B cell (primary cell): Measurements from ENCODE around the gene PDE6A. TPM values are rescaled to one million over a fixed set of nuclear protein-coding genes. Genes with fewer than 3 reads are reported as not detected.

ENCODE experiments used
- ATAC-seq: fragments of 200-7000 bp; cut with Tn5 transposase; one replicate; pipeline ENCODE4 v1.10.0; 2021; ENCODE audit warnings: low read depth, mild to moderate bottlenecking, moderate number of reproducible peaks, moderate library complexity
- CTCF ChIA-PET: fragments of 350-600 bp; sonication (Branson Sonifier 250); formaldehyde crosslinking; loops from one replicate; lab custom pipeline; 2021; ENCODE audit warnings: antibody characterized with exemption, inconsistent platforms; lab: Charles Lee
- POLR2A ChIA-PET: fragments of 350-600 bp; sonication (Branson Sonifier 250); formaldehyde crosslinking; loops from one replicate; lab custom pipeline; 2021; ENCODE audit warnings: antibody characterized with exemption; lab: Charles Lee
- DNase-seq: peaks from one replicate; pipeline ENCODE4 v3.0.0; 2013
- H2AFZ ChIP-seq: 2 replicates; pipeline ENCODE4 v1.6.1; 2012; ENCODE audit warnings: mild to moderate bottlenecking, low read depth, low read length; ENCODE audit not compliant: insufficient read depth, poor library complexity, severe bottlenecking
- H3K27ac ChIP-seq, 2 donors: 1 replicate in 1 of 2; 2 replicates in 1 of 2; pipeline ENCODE4 v1.5.1; 2012 to 2013; ENCODE audit warnings: low read length in 2 of 2, mild to moderate bottlenecking in 2 of 2, moderate library complexity in 1 of 2
- H3K27me3 ChIP-seq, 4 experiments: fragments of 200-600 bp in 1 of 4; sonication (generic) in 1 of 4; replicated peaks in 1 of 4; 1 replicate in 2 of 4; 2 replicates in 2 of 4; pipeline versions ENCODE4 v1.6.1 to v1.7.0; 2013 to 2016; ENCODE audit warnings: low read length in 3 of 4, mild to moderate bottlenecking in 2 of 4, mixed read lengths in 1 of 4, moderate library complexity in 1 of 4; ENCODE audit not compliant: insufficient read depth in 4 of 4, control insufficient read depth in 3 of 4; ENCODE audit errors: control extremely low read depth in 1 of 4
- H3K36me3 ChIP-seq, 2 experiments: replicated peaks in 1 of 2; 1 replicate in 1 of 2; 2 replicates in 1 of 2; pipeline versions ENCODE4 v1.6.1 to v1.7.1; 2013; ENCODE audit warnings: low read length in 1 of 2; ENCODE audit not compliant: insufficient read depth in 2 of 2, control insufficient read depth in 1 of 2; ENCODE audit errors: control extremely low read depth in 1 of 2, extremely low read depth in 1 of 2
- H3K4me1 ChIP-seq, 2 donors: fragments of 200-600 bp in 1 of 2; sonication (generic) in 1 of 2; 1 replicate in 1 of 2; 2 replicates in 1 of 2; pipeline versions ENCODE4 v1.5.1 to v1.6.1; 2013 to 2017; ENCODE audit warnings: low read length in 2 of 2; ENCODE audit not compliant: control insufficient read depth in 2 of 2, insufficient read depth in 2 of 2
- H3K4me2 ChIP-seq: replicated peaks from 2 replicates; pipeline ENCODE3; 2012; ENCODE audit warnings: mild to moderate bottlenecking, low read depth, low read length; ENCODE audit not compliant: poor library complexity, severe bottlenecking
- H3K4me3 ChIP-seq, 5 experiments: fragments of 200-600 bp in 1 of 5; sonication (generic) in 1 of 5; 1 replicate in 3 of 5; 2 replicates in 2 of 5; pipeline versions ENCODE4 v1.5.1 to v1.7.0; 2011 to 2016; ENCODE audit warnings: low read length in 4 of 5, mild to moderate bottlenecking in 4 of 5, low read depth in 2 of 5, control low read depth in 1 of 5, moderate library complexity in 1 of 5; ENCODE audit not compliant: insufficient read depth in 1 of 5; ENCODE audit errors: control extremely low read depth in 1 of 5, extremely low read depth in 1 of 5
- H3K79me2 ChIP-seq: fragments of 200-600 bp; sonication (generic); one replicate; pipeline ENCODE4 v1.6.0; 2016; ENCODE audit warnings: low read length; ENCODE audit not compliant: control insufficient read depth, insufficient read depth
- H3K9ac ChIP-seq: fragments of 200-600 bp; sonication (generic); 2 replicates; pipeline ENCODE4 v1.6.1; 2017; ENCODE audit warnings: mild to moderate bottlenecking, low read length, moderate library complexity
- H3K9me3 ChIP-seq, 3 donors: one replicate each; pipeline versions ENCODE4 v1.6.1 to v1.7.1; 2013; ENCODE audit warnings: low read length in 2 of 3; ENCODE audit not compliant: control insufficient read depth in 2 of 3, insufficient read depth in 1 of 3; ENCODE audit errors: control extremely low read depth in 1 of 3
- H4K20me1 ChIP-seq: 2 replicates; pipeline ENCODE4 v1.6.0; 2012; ENCODE audit warnings: mild to moderate bottlenecking, low read length; ENCODE audit not compliant: insufficient read depth, control insufficient read depth, poor library complexity, severe bottlenecking
- H3K27ac Mint-ChIP-seq: one replicate; pipeline ENCODE4 v1.8.0; 2021; ENCODE audit warnings: mixed read lengths
- H3K27me3 Mint-ChIP-seq: one replicate; pipeline ENCODE4 v1.8.0; 2021; ENCODE audit warnings: mixed read lengths
- H3K4me1 Mint-ChIP-seq: one replicate; pipeline ENCODE4 v1.8.0; 2021; ENCODE audit warnings: mixed read lengths
- H3K4me3 Mint-ChIP-seq: one replicate; pipeline ENCODE4 v1.8.0; 2021; ENCODE audit warnings: mixed read lengths
- H3K9me3 Mint-ChIP-seq: one replicate; pipeline ENCODE4 v1.8.0; 2022; ENCODE audit warnings: mixed read lengths; ENCODE audit not compliant: insufficient read depth
- EZH2 ChIP-seq: IDR thresholded peaks from 2 replicates; pipeline ENCODE4 v1.6.1; 2012; ENCODE audit warnings: borderline replicate concordance, low read depth, mild to moderate bottlenecking, moderate library complexity, low read length; ENCODE audit not compliant: insufficient read depth, poor library complexity, severe bottlenecking
- WGBS: methylation state at CpG from one replicate; pipeline ENCODE4 v1.1.5; 2013; ENCODE audit warnings: missing lambda C conversion rate; ENCODE audit not compliant: insufficient coverage; 5-methylcytosine and 5-hydroxymethylcytosine counted together
- intact Hi-C: fragments of 100-400 bp; cut with micrococcal nuclease; formaldehyde crosslinking; loops from one replicate; pipeline ENCODE4 v1.10.0; 2022
- polyA plus RNA-seq: library from polyadenylated mRNA; depleted of rRNA; stranded (reverse); fragments of >200 nt; gene quantifications from 2 replicates; pipeline ENCODE4 v1.2.3, GENCODE V29; 2012
- total RNA-seq, 2 donors: library from RNA; stranded (reverse); fragments of 120-200 nt in 1 of 2; gene quantifications; 1 replicate in 1 of 2; 2 replicates in 1 of 2; pipeline versions ENCODE4 v1.2.3 to v1.2.4, GENCODE V29; 2013 to 2022
- TF ChIP-seq, protein P1 (sequence below): fragments of 200-600 bp; IDR thresholded peaks from one replicate; pipeline ENCODE4 v1.8.0; 2022; ENCODE audit warnings: antibody characterized with exemption, mild to moderate bottlenecking

The PDE6A gene
- total and polyA plus RNA-seq, 2 donors (not counting 1 experiment from before 2014, with no cell fraction given) = not detected

DNA sequence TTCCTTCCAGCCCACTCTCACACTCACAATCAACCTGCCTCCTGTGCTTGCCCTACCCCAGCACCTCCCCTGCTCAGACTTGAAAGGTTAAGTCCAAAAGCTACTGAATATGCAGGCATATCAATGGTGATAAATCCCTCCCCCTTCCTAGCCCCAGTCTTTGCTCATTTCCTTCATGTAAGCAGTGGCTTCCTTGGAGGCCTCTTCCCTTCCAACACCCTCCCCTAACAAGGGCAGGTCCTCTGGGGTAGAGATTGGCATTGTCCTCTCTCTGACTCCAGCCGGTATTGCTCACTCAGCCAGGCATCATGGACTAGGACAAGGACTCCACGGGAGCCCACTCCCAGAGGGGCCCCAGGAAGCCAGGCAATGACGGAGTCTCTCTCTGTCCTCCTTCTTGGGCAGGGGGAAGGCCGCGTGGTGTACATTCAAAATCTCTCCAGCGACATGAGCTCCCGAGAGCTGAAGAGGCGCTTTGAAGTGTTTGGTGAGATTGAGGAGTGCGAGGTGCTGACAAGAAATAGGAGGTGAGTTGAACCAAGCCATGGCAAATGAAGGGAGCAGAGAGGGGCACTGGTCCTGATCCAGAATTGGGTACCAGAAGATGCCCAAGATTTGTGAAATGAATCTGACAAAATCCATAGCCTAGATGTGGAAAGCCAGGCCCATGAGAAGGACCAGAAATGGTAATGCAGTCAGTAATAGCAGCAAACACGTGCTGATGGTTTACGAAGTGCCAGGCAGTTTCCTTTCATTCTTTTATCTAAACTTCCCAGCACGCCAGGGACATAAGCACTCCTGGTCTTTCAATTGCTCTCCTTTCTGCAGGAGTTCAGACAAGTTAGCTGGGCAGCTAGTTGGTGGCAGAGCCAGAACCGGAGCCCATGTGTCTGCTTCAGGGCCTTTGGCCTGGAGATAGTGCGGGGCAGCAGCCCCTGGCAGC lies 102.5 kb downstream of the PDE6A start:
- Histone ChIP-seq H4K20me1 (no peaks in the 10 kb centered on the region), H3K79me2 (no peaks in the 10 kb centered on the region), H2AFZ (no peak overlapping the region), H3K9me3 (no peaks in the 10 kb centered on the region), H3K27me3 (no peaks in the 10 kb centered on the region), H3K4me2 (no peak overlapping the region), H3K4me1 (no peaks in the 10 kb centered on the region), H3K36me3 (peaks cover 0 to 28% of the 10 kb centered on the region in 2 experiments), H3K9ac (no peak overlapping the region), H3K27ac (no peak overlapping the region), H3K4me3 (no peak overlapping the region)
- intact Hi-C loops = no loop called here
- Mint-ChIP-seq H3K4me1 (no peaks in the 10 kb centered on the region), H3K27me3 (no peaks in the 10 kb centered on the region), H3K27ac (no peak overlapping the region), H3K4me3 (no peak overlapping the region), H3K9me3 (no peaks in the 10 kb centered on the region)
- POLR2A ChIA-PET = no interaction called here
- WGBS = 92% methylated on average over 14 of the region's 14 CpGs
- DNase-seq (no peak), ATAC-seq (no peak)
- CTCF ChIA-PET = interaction anchor here (15.8 kb wide), 1 partner anchor 10 kb away, joined by 240 read pairs; no protein-coding TSS in a partner anchor
- TF ChIP-seq EZH2 = no peak
- TF ChIP-seq, protein P1, sequence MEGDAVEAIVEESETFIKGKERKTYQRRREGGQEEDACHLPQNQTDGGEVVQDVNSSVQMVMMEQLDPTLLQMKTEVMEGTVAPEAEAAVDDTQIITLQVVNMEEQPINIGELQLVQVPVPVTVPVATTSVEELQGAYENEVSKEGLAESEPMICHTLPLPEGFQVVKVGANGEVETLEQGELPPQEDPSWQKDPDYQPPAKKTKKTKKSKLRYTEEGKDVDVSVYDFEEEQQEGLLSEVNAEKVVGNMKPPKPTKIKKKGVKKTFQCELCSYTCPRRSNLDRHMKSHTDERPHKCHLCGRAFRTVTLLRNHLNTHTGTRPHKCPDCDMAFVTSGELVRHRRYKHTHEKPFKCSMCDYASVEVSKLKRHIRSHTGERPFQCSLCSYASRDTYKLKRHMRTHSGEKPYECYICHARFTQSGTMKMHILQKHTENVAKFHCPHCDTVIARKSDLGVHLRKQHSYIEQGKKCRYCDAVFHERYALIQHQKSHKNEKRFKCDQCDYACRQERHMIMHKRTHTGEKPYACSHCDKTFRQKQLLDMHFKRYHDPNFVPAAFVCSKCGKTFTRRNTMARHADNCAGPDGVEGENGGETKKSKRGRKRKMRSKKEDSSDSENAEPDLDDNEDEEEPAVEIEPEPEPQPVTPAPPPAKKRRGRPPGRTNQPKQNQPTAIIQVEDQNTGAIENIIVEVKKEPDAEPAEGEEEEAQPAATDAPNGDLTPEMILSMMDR = no peak
